ENCODE measurements around the gene USP37.
"Not testable (repeated sequence)": the region's sequence is repeated elsewhere in the genome, so short reads cannot be mapped to it uniquely, and the experiment has no call there.

USP37 gene

GRCh38 chr2:218568190-218569037 lies at the start of gene USP37, which contains the start of gene CNOT9:
USP37 (minus strand) TSS chr2:218568351; CDS start chr2:218558653, 9,698 bp downstream.
CNOT9 (plus strand) TSS chr2:218568839; CDS start chr2:218568955, 116 bp downstream.
- peak; percentile 97 for DNase-seq

GRCh38 chr2:218615868-218616315 lies 47.7 kb upstream of the USP37 start:
- DNase-seq: no peak

GRCh38 chr2:218607436-218608115 lies 39.4 kb upstream of the USP37 start, which contains the start of gene PLCD4:
PLCD4 (plus strand) TSS chr2:218607899; CDS start chr2:218615740, 7,841 bp downstream.
- DNase-seq: no peak

GRCh38 chr2:218605432-218605831 lies 37.3 kb upstream of the USP37 start:
- peak; percentile 11 to 48 for DNase-seq

GRCh38 chr2:218585541-218585940 lies 17.4 kb upstream of the USP37 start:
- no peak for DNase-seq

- DNase-seq: no peak
Measured at GRCh38 chr2:218583983-218584850, 16.1 kb upstream of the USP37 start.

GRCh38 chr2:218582076-218582475 lies 13.9 kb upstream of the USP37 start:
- DNase-seq: no peak

GRCh38 chr2:218578272-218578877 lies 10.2 kb upstream of the USP37 start:
- no peak for DNase-seq

GRCh38 chr2:218577482-218578220 lies 9.5 kb upstream of the USP37 start:
- DNase-seq: no peak

GRCh38 chr2:218576854-218577253 lies 8.7 kb upstream of the USP37 start:
- no peak for DNase-seq

GRCh38 chr2:218570850-218571249 lies 2.7 kb upstream of the USP37 start:
- DNase-seq: peak in 1 of 2 experiments; percentile 13

- peak in 1 of 2 experiments; percentile 31 for DNase-seq
Measured at GRCh38 chr2:218569661-218570500, 1.7 kb upstream of the USP37 start.

- DNase-seq: peak in 1 of 2 experiments; percentile 42
Measured at GRCh38 chr2:218569038-218569431, 884 bp upstream of the USP37 start.

- DNase-seq: peak; percentile 68 to 83
Measured at GRCh38 chr2:218567797-218568189, 358 bp downstream of the USP37 start.

- DNase-seq: no peak
Measured at GRCh38 chr2:218566296-218566695, 1.9 kb downstream of the USP37 start.

- no peak for DNase-seq
Measured at GRCh38 chr2:218564056-218564455, 4.1 kb downstream of the USP37 start.

- no peak for DNase-seq
Measured at GRCh38 chr2:218558986-218559385, 9.2 kb downstream of the USP37 start.

GRCh38 chr2:218557941-218558340 lies 10.2 kb downstream of the USP37 start:
- DNase-seq: no peak

GRCh38 chr2:218555527-218555926 lies 12.6 kb downstream of the USP37 start:
- DNase-seq: no peak

GRCh38 chr2:218554225-218554624 lies 13.9 kb downstream of the USP37 start:
- DNase-seq: not testable (repeated sequence)

GRCh38 chr2:218547978-218548377 lies 20.2 kb downstream of the USP37 start:
- no peak for DNase-seq

All from NCI-H2081 (cell line).